HepG2 (cell line): Measurements from ENCODE around the gene SMARCA5. TPM values are rescaled to one million over a fixed set of nuclear protein-coding genes. Genes with fewer than 3 reads are reported as not detected.

ENCODE experiments used
- ATAC-seq: fragments of 200-7000 bp; cut with Tn5 transposase; 3 replicates; pipeline ENCODE4 v1.9.1; 2020; ENCODE audit warnings: mild to moderate bottlenecking, moderate library complexity
- BruUV-seq: library from RNA; stranded (reverse); fragments of 400-500 nt; replicated peaks from 2 replicates; lab custom pipeline; 2021; lab: Mats Ljungman, UMichigan
- CTCF ChIA-PET: fragments of 300-600 bp; formaldehyde crosslinking; extraction: SDS; loops from one replicate; lab custom pipeline; 2021; ENCODE audit warnings: low total read pairs, inconsistent platforms, low intra/inter-chr PET ratio; lab: Yijun Ruan, JAX
- POLR2A ChIA-PET: fragments of 350-600 bp; sonication (Branson Sonifier 250); formaldehyde crosslinking; loops from one replicate; lab custom pipeline; 2020; ENCODE audit warnings: antibody characterized with exemption, inconsistent platforms; lab: Yijun Ruan, JAX
- DNase-seq: peaks from one replicate; pipeline ENCODE4 v3.0.0-alpha.2; 2015; ENCODE audit warnings: low spot score
- FAIRE-seq: peaks from 3 replicates; lab custom pipeline; 2011; peaks lifted over from hg19 to GRCh38; lab: Jason Lieb, UNC
- H2AFZ ChIP-seq: one replicate; pipeline ENCODE4 v1.6.1; 2011; ENCODE audit warnings: low read length, inconsistent platforms
- H3K27ac ChIP-seq: fragments of 300-600 bp; 3 replicates; pipeline ENCODE4 v1.8.0; 2011; ENCODE audit warnings: mixed run types, mild to moderate bottlenecking, mixed read lengths, low read length, inconsistent platforms; ENCODE audit not compliant: insufficient read depth; ENCODE audit errors: extremely low read length
- H3K27me3 ChIP-seq, 2 experiments: fragments of 200-600 bp in 1 of 2; 2 replicates in 1 of 2; 3 replicates in 1 of 2; pipeline versions ENCODE4 v1.6.0 to v1.8.0; 2011; ENCODE audit warnings: low read length in 2 of 2, mild to moderate bottlenecking in 2 of 2, moderate library complexity in 2 of 2, inconsistent platforms in 1 of 2; ENCODE audit not compliant: insufficient read depth in 2 of 2, control insufficient read depth in 1 of 2
- H3K36me3 ChIP-seq, 2 experiments: fragments of 200-600 bp in 1 of 2; replicated peaks in 1 of 2; 2 replicates in 1 of 2; 3 replicates in 1 of 2; pipeline versions ENCODE4 v1.5.1 to v1.8.0; 2011; ENCODE audit warnings: low read length in 2 of 2, inconsistent platforms in 1 of 2; ENCODE audit not compliant: insufficient read depth in 2 of 2, control insufficient read depth in 1 of 2
- H3K4me1 ChIP-seq: 2 replicates; pipeline ENCODE4 v1.5.1; 2012; ENCODE audit warnings: low read length, inconsistent platforms; ENCODE audit not compliant: insufficient read depth
- H3K4me2 ChIP-seq: 2 replicates; pipeline ENCODE4 v1.6.0; 2011; ENCODE audit warnings: low read depth, low read length, inconsistent platforms
- H3K4me3 ChIP-seq, 3 experiments: fragments of 200-600 bp in 1 of 3; sonication (generic), shearing (Covaris generic) in 1 of 3; replicated peaks in 1 of 3; 2 replicates each; pipeline ENCODE4 v1.5.1; 2011 to 2016; ENCODE audit warnings: low read length in 3 of 3, inconsistent platforms in 2 of 3, low read depth in 2 of 3, mild to moderate bottlenecking in 2 of 3, control low read depth in 1 of 3, mixed read lengths in 1 of 3; ENCODE audit not compliant: insufficient read depth in 1 of 3
- H3K79me2 ChIP-seq: one replicate; pipeline ENCODE4 v1.6.1; 2011; ENCODE audit warnings: low read length, inconsistent platforms; ENCODE audit not compliant: insufficient read depth
- H3K9ac ChIP-seq: 2 replicates; pipeline ENCODE4 v1.6.0; 2011; ENCODE audit warnings: mild to moderate bottlenecking, low read depth, low read length, inconsistent platforms; ENCODE audit not compliant: insufficient read depth
- H3K9me3 ChIP-seq: 2 replicates; pipeline ENCODE4 v1.5.1; 2012; ENCODE audit warnings: mild to moderate bottlenecking, low read length
- H4K20me1 ChIP-seq: 2 replicates; pipeline ENCODE4 v1.6.0; 2011; ENCODE audit warnings: inconsistent platforms, mild to moderate bottlenecking, low read length, moderate library complexity; ENCODE audit not compliant: insufficient read depth
- DNMT3B ChIP-seq: conservative IDR thresholded peaks from 2 replicates; pipeline ENCODE4 v1.6.1; 2016; ENCODE audit warnings: missing biosample characterization, control low read depth
- HOXA3 ChIP-seq: sonication (generic); formaldehyde crosslinking; IDR thresholded peaks from 2 replicates; pipeline ENCODE4 v1.5.0; 2020; ENCODE audit warnings: missing genetic modification reagents
- HOXA7 ChIP-seq: sonication (generic); formaldehyde crosslinking; IDR thresholded peaks from 2 replicates; pipeline ENCODE4 v1.8.1; 2022; ENCODE audit warnings: mild to moderate bottlenecking, missing genetic modification reagents, moderate library complexity
- HOXA9 ChIP-seq: sonication (generic); formaldehyde crosslinking; IDR thresholded peaks from 2 replicates; pipeline ENCODE4 v1.8.1; 2022; ENCODE audit warnings: missing genetic modification reagents, mild to moderate bottlenecking, moderate library complexity, borderline replicate concordance
- KLF11 ChIP-seq: IDR thresholded peaks from 2 replicates; pipeline ENCODE4 v1.6.1; 2016; ENCODE audit warnings: missing compliant biosample characterization
- KLF6 ChIP-seq: IDR thresholded peaks from 2 replicates; pipeline ENCODE4 v1.8.0; 2016; ENCODE audit warnings: missing biosample characterization, missing genetic modification reagents
- PRPF4 ChIP-seq: fragments of 200-400 bp; formaldehyde crosslinking; IDR thresholded peaks from 2 replicates; pipeline ENCODE4 v1.6.1; 2016; ENCODE audit warnings: low read length, low read depth; ENCODE audit not compliant: poor library complexity, severe bottlenecking
- REXO4 ChIP-seq: sonication (generic); formaldehyde crosslinking; IDR thresholded peaks from 2 replicates; pipeline ENCODE4 v1.8.0; 2022; ENCODE audit warnings: missing genetic modification reagents, mild to moderate bottlenecking, borderline replicate concordance
- SIX4 ChIP-seq: sonication (generic); formaldehyde crosslinking; IDR thresholded peaks from 2 replicates; pipeline ENCODE4 v1.4.0; 2020; ENCODE audit warnings: missing genetic modification reagents
- SMYD3 ChIP-seq: sonication (generic); formaldehyde crosslinking; IDR thresholded peaks from 2 replicates; pipeline ENCODE4 v1.8.1; 2023; ENCODE audit warnings: mild to moderate bottlenecking, missing genetic modification reagents
- SNAI1 ChIP-seq: sonication (generic); formaldehyde crosslinking; IDR thresholded peaks from 2 replicates; pipeline ENCODE4 v1.5.0; 2020; ENCODE audit warnings: mild to moderate bottlenecking, missing genetic modification reagents, borderline replicate concordance
- TAF1 ChIP-seq: sonication (generic); formaldehyde crosslinking; IDR thresholded peaks from 2 replicates; pipeline ENCODE4 v1.4.0; 2020; ENCODE audit warnings: missing genetic modification reagents
- TOPORS ChIP-seq: sonication (generic); formaldehyde crosslinking; IDR thresholded peaks from 2 replicates; pipeline ENCODE4 v1.8.0; 2023; ENCODE audit warnings: mild to moderate bottlenecking, missing genetic modification reagents
- ZBTB8A ChIP-seq: sonication (generic); formaldehyde crosslinking; IDR thresholded peaks from 2 replicates; pipeline ENCODE4 v1.4.0; 2020; ENCODE audit warnings: mild to moderate bottlenecking, low read depth, missing genetic modification reagents, borderline replicate concordance
- ZNF17 ChIP-seq: sonication (generic); formaldehyde crosslinking; IDR thresholded peaks from 2 replicates; pipeline ENCODE4 v1.5.0; 2020; ENCODE audit warnings: mild to moderate bottlenecking, missing genetic modification reagents
- ZNF253 ChIP-seq: sonication (generic); formaldehyde crosslinking; IDR thresholded peaks from 2 replicates; pipeline ENCODE4 v1.8.0; 2022; ENCODE audit warnings: mild to moderate bottlenecking, missing genetic modification reagents, borderline replicate concordance
- ZSCAN21 ChIP-seq: sonication (generic); formaldehyde crosslinking; IDR thresholded peaks from 2 replicates; pipeline ENCODE4 v1.8.0; 2022; ENCODE audit warnings: mild to moderate bottlenecking, missing genetic modification reagents, moderate library complexity, borderline replicate concordance
- WGBS: methylation state at CpG from one replicate; pipeline ENCODE4 v1.1.6; 2017; ENCODE audit warnings: low lambda C conversion rate; 5-methylcytosine and 5-hydroxymethylcytosine counted together
- in situ Hi-C: cut with HindIII; loops from 2 replicates; pipeline ENCODE4 v1.10.0; 2017; ENCODE audit warnings: low pct_unique_long_range_greater_than_20kb; ENCODE audit not compliant: extremely low pct_ligation_motif_present
- intact Hi-C: fragments of 100-400 bp; cut with micrococcal nuclease; formaldehyde crosslinking; loops from one replicate; pipeline ENCODE4 v1.10.0; 2022; ENCODE audit not compliant: unreplicated experiment
- polyA plus RNA-seq, 8 experiments: library from polyadenylated mRNA; depleted of rRNA in 3 of 8; stranded (reverse) in 7 of 8; unstranded in 1 of 8; fragments of >200 nt; fragmentation: Illumina TruSeq in 4 of 8; extraction: Trizol in 4 of 8; gene quantifications; 2 replicates each; pipeline versions ENCODE4 v1.2.1 to v1.2.3, GENCODE V29; 2011 to 2016; ENCODE audit warnings: low read depth in 4 of 8, missing spikeins in 1 of 8, mixed read lengths in 1 of 8; ENCODE audit not compliant: insufficient read depth in 1 of 8
- total RNA-seq, 5 experiments: library from RNA; depleted of rRNA; stranded (reverse); fragments of >200 nt; fragmentation: Illumina TruSeq; extraction: Trizol; gene quantifications; 2 replicates each; pipeline ENCODE4 v1.2.3, GENCODE V29; 2016; ENCODE audit warnings: low read depth in 1 of 5

Gene SMARCA5
- total and polyA plus RNA-seq, 2 of the 13 experiments (the other 11 are each of a cell fraction or from before 2014, with no cell fraction given) = 7.0 to 37.5 TPM

DNA sequence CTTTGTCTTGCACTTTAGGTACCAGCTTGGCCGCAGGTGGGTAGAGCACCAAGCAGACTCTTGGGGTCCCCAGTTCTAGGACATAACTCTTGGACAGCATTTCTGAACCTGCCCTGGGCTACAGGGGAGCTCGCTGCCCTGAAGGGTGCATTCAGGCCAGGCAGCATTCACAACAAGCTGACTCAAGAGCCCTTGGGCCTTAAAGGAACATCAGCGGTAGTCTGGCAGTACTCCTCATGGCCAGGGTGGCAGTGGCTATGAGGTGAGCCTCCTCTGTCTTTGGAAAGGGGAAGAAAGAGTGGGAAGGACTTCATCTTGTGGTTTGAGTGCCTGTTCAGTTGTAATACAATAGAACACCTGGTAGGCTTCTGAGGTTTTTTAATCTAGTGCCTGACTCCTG lies 24.8 kb upstream of the SMARCA5 start:
- Histone ChIP-seq H3K9me3 (no peaks in the 10 kb centered on the region), H3K9ac (no peak overlapping the region), H4K20me1 (no peaks in the 10 kb centered on the region), H2AFZ (no peak overlapping the region), H3K79me2 (no peaks in the 10 kb centered on the region), H3K4me1 (no peaks in the 10 kb centered on the region), H3K27ac (no peak overlapping the region), H3K4me3 (no peak overlapping the region), H3K4me2 (no peak overlapping the region), H3K27me3 (no peaks in the 10 kb centered on the region), H3K36me3 (no peaks in the 10 kb centered on the region)
- FAIRE-seq = no peak
- no TSS peak for BruUV-seq
- ChIA-PET POLR2A (no interaction called here), CTCF (no interaction called here)
- in situ Hi-C loops = loop anchor here (10.0 to 25.0 kb wide), 2 partner anchors 284 to 501 kb away; no protein-coding TSS in a partner anchor
- no peak for TF ChIP-seq SMYD3 (CRISPR knock-in tag)
- TF ChIP-seq HOXA9 (CRISPR knock-in tag) = no peak
- no peak for TF ChIP-seq ZNF253 (CRISPR knock-in tag)
- TF ChIP-seq HOXA7 (CRISPR knock-in tag) = no peak
- no peak for TF ChIP-seq TOPORS (CRISPR knock-in tag)
- TF ChIP-seq ZBTB8A (CRISPR knock-in tag) = no peak
- no peak for TF ChIP-seq KLF6
- no peak for TF ChIP-seq ZNF17 (CRISPR knock-in tag)
- TF ChIP-seq DNMT3B (CRISPR knock-in tag) = no peak
- no peak for TF ChIP-seq REXO4 (CRISPR knock-in tag)
- no peak for TF ChIP-seq SIX4 (CRISPR knock-in tag)
- TF ChIP-seq KLF11 (CRISPR knock-in tag) = no peak
- no peak for TF ChIP-seq PRPF4
- TF ChIP-seq TAF1 = no peak
- TF ChIP-seq HOXA3 = no peak
- no peak for TF ChIP-seq ZSCAN21 (CRISPR knock-in tag)
- TF ChIP-seq SNAI1 (CRISPR knock-in tag) = no peak
- DNase-seq = no peak
- WGBS = 57% methylated on average over 2 of the region's 3 CpGs
- intact Hi-C loops = no loop called here
- ATAC-seq = peak; percentile 32; the same call in 1 of the 3 replicates
